ENCODE data around the gene PRKN.
A peak's percentile ranks its signal among the peaks of the same experiment; 100 is the strongest.

The PRKN gene

GRCh38 chr6:161761966-161762365 is 965.6 kb downstream of the PRKN start:
- TF ChIP-seq, protein P1, sequence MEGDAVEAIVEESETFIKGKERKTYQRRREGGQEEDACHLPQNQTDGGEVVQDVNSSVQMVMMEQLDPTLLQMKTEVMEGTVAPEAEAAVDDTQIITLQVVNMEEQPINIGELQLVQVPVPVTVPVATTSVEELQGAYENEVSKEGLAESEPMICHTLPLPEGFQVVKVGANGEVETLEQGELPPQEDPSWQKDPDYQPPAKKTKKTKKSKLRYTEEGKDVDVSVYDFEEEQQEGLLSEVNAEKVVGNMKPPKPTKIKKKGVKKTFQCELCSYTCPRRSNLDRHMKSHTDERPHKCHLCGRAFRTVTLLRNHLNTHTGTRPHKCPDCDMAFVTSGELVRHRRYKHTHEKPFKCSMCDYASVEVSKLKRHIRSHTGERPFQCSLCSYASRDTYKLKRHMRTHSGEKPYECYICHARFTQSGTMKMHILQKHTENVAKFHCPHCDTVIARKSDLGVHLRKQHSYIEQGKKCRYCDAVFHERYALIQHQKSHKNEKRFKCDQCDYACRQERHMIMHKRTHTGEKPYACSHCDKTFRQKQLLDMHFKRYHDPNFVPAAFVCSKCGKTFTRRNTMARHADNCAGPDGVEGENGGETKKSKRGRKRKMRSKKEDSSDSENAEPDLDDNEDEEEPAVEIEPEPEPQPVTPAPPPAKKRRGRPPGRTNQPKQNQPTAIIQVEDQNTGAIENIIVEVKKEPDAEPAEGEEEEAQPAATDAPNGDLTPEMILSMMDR (IDR thresholded peaks at IDR 0.05), result no peak

- TF ChIP-seq, protein P1 (IDR thresholded peaks at IDR 0.05), result no peak
Observed at GRCh38 chr6:161755080-161755479, 972.5 kb downstream of the PRKN start.

GRCh38 chr6:161750686-161751085 is 976.9 kb downstream of the PRKN start:
- TF ChIP-seq, protein P1 (IDR thresholded peaks at IDR 0.05), result no peak

- TF ChIP-seq, protein P1 (IDR thresholded peaks at IDR 0.05), result no peak
Observed at GRCh38 chr6:161749576-161749975, 978.0 kb downstream of the PRKN start.

GRCh38 chr6:161748535-161749416 is 978.8 kb downstream of the PRKN start:
- TF ChIP-seq, protein P1 (IDR thresholded peaks at IDR 0.05), result peak; percentile 76

DNA sequence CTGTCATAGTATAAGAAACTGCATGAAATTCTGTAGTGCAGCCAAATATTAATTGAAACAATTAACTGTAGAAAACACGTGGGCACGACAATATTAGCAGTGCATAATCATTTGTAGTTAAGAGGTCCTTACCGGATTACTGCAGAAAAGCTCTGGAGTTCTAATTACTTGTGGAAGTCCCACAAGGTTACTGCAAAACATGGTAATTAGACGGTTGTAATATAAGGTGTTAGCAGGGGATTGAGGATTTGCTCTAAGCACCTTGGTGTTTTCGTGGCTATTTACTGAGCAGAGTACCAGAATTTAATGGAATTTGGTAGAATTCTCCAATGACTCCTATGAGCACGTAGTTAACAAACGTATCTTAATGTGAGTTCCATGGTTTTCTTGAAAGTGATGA is 980.1 kb downstream of the PRKN start:
- TF ChIP-seq, protein P1 (IDR thresholded peaks at IDR 0.05), result no peak

GRCh38 chr6:161745594-161746141 is 981.9 kb downstream of the PRKN start:
- TF ChIP-seq, protein P1 (IDR thresholded peaks at IDR 0.05), result no peak

All from LNCAP (cell line).